ENCODE data around the gene SLC3A2. TPM values are rescaled to one million over a fixed set of nuclear protein-coding genes. Genes with fewer than 3 reads are reported as not detected.

SLC3A2 gene
- total and polyA plus RNA-seq, 2 of the 13 experiments (the other 11 are each of a cell fraction or from before 2014, with no cell fraction given), result 213 to 226 TPM

DNA sequence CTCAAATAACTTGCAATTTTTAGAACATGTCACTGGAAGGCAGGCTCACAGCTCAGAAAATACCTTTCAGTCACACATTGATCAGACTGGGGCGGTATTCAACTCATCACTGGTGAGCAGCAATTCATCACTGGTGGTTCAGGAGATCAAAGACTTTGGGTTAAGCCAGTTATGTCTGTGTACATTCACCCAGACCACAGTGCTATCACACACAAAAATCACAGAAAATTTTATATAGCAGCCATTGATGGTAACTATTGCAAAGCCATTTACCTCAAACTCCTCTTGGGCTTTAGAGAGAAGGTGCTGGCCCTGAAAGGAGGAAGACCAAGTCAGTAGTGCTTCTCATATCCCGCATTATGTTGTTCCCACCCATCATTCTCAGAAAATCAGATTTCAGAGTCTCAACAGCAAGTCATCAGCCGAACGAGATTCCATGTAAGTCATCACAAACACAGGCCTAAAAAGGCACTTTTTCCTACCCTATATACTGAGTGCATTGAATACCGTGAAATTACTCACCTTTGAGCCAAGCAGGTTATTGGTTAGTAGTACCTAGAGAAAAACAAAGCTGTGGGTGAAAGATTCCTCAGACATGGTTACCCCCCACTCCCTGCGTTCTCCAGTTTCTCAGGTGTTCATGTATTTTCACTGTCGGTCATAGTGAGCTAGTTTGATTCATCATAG lies 27.3 kb upstream of the SLC3A2 start (continued):
- TF ChIP-seq, protein P1, sequence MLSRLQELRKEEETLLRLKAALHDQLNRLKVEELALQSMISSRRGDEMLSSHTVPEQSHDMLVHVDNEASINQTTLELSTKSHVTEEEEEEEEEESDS (CRISPR knock-in tag; IDR thresholded peaks at IDR 0.05; ENCODE audit: borderline replicate concordance), result no peak
- 0 out of 2 replicates have a peak, but pooled peaks have one; percentile 16 for TF ChIP-seq NFIC (IDR thresholded peaks at IDR 0.05; ENCODE audit: low read length)
- no peak for TF ChIP-seq POGZ (CRISPR knock-in tag; IDR thresholded peaks at IDR 0.05)
- TF ChIP-seq ZNF30 (CRISPR knock-in tag; IDR thresholded peaks at IDR 0.05), result 0 out of 2 replicates have a peak, but pooled peaks have one; percentile 39
- TF ChIP-seq ATF1 (CRISPR knock-in tag; IDR thresholded peaks at IDR 0.05), result 0 out of 2 replicates have a peak, but pooled peaks have one; percentile 28
- TF ChIP-seq, protein P2, sequence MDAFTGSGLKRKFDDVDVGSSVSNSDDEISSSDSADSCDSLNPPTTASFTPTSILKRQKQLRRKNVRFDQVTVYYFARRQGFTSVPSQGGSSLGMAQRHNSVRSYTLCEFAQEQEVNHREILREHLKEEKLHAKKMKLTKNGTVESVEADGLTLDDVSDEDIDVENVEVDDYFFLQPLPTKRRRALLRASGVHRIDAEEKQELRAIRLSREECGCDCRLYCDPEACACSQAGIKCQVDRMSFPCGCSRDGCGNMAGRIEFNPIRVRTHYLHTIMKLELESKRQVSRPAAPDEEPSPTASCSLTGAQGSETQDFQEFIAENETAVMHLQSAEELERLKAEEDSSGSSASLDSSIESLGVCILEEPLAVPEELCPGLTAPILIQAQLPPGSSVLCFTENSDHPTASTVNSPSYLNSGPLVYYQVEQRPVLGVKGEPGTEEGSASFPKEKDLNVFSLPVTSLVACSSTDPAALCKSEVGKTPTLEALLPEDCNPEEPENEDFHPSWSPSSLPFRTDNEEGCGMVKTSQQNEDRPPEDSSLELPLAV (CRISPR knock-in tag; conservative IDR thresholded peaks at IDR 0.05; ENCODE audit: low read depth), result no peak
- TF ChIP-seq, protein P3, sequence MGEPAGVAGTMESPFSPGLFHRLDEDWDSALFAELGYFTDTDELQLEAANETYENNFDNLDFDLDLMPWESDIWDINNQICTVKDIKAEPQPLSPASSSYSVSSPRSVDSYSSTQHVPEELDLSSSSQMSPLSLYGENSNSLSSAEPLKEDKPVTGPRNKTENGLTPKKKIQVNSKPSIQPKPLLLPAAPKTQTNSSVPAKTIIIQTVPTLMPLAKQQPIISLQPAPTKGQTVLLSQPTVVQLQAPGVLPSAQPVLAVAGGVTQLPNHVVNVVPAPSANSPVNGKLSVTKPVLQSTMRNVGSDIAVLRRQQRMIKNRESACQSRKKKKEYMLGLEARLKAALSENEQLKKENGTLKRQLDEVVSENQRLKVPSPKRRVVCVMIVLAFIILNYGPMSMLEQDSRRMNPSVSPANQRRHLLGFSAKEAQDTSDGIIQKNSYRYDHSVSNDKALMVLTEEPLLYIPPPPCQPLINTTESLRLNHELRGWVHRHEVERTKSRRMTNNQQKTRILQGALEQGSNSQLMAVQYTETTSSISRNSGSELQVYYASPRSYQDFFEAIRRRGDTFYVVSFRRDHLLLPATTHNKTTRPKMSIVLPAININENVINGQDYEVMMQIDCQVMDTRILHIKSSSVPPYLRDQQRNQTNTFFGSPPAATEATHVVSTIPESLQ (CRISPR knock-in tag; conservative IDR thresholded peaks at IDR 0.05), result no peak
- TF ChIP-seq STAT5B (CRISPR knock-in tag; IDR thresholded peaks at IDR 0.05), result no peak
- TF ChIP-seq ZFP1 (CRISPR knock-in tag; IDR thresholded peaks at IDR 0.05), result no peak
- TF ChIP-seq, protein P4, sequence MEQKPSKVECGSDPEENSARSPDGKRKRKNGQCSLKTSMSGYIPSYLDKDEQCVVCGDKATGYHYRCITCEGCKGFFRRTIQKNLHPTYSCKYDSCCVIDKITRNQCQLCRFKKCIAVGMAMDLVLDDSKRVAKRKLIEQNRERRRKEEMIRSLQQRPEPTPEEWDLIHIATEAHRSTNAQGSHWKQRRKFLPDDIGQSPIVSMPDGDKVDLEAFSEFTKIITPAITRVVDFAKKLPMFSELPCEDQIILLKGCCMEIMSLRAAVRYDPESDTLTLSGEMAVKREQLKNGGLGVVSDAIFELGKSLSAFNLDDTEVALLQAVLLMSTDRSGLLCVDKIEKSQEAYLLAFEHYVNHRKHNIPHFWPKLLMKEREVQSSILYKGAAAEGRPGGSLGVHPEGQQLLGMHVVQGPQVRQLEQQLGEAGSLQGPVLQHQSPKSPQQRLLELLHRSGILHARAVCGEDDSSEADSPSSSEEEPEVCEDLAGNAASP (CRISPR knock-in tag; IDR thresholded peaks at IDR 0.05; ENCODE audit: borderline replicate concordance), result no peak
- no peak for TF ChIP-seq ZNF569 (CRISPR knock-in tag; IDR thresholded peaks at IDR 0.05; ENCODE audit: borderline replicate concordance)
- TF ChIP-seq, protein P5, sequence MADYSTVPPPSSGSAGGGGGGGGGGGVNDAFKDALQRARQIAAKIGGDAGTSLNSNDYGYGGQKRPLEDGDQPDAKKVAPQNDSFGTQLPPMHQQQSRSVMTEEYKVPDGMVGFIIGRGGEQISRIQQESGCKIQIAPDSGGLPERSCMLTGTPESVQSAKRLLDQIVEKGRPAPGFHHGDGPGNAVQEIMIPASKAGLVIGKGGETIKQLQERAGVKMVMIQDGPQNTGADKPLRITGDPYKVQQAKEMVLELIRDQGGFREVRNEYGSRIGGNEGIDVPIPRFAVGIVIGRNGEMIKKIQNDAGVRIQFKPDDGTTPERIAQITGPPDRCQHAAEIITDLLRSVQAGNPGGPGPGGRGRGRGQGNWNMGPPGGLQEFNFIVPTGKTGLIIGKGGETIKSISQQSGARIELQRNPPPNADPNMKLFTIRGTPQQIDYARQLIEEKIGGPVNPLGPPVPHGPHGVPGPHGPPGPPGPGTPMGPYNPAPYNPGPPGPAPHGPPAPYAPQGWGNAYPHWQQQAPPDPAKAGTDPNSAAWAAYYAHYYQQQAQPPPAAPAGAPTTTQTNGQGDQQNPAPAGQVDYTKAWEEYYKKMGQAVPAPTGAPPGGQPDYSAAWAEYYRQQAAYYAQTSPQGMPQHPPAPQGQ (CRISPR knock-in tag; IDR thresholded peaks at IDR 0.05; ENCODE audit: borderline replicate concordance), result no peak
- no peak for TF ChIP-seq ZNF775 (CRISPR knock-in tag; IDR thresholded peaks at IDR 0.05; ENCODE audit: borderline replicate concordance)
- TF ChIP-seq MAZ (IDR thresholded peaks at IDR 0.05; ENCODE audit: borderline replicate concordance, low read depth, low read length), result no peak
- TF ChIP-seq MAZ (CRISPR knock-in tag; IDR thresholded peaks at IDR 0.05; ENCODE audit: low read depth), result no peak
- no peak for TF ChIP-seq ZNF335 (CRISPR knock-in tag; IDR thresholded peaks at IDR 0.05)
- TF ChIP-seq HIVEP1 (CRISPR knock-in tag; IDR thresholded peaks at IDR 0.05), result no peak
- TF ChIP-seq, protein P6, sequence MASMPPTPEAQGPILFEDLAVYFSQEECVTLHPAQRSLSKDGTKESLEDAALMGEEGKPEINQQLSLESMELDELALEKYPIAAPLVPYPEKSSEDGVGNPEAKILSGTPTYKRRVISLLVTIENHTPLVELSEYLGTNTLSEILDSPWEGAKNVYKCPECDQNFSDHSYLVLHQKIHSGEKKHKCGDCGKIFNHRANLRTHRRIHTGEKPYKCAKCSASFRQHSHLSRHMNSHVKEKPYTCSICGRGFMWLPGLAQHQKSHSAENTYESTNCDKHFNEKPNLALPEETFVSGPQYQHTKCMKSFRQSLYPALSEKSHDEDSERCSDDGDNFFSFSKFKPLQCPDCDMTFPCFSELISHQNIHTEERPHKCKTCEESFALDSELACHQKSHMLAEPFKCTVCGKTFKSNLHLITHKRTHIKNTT (CRISPR knock-in tag; IDR thresholded peaks at IDR 0.05), result no peak
- TF ChIP-seq, protein P7, sequence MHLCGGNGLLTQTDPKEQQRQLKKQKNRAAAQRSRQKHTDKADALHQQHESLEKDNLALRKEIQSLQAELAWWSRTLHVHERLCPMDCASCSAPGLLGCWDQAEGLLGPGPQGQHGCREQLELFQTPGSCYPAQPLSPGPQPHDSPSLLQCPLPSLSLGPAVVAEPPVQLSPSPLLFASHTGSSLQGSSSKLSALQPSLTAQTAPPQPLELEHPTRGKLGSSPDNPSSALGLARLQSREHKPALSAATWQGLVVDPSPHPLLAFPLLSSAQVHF (CRISPR knock-in tag; IDR thresholded peaks at IDR 0.05), result no peak
